ENCODE results near the gene CRYBG1.

- no peak for TF ChIP-seq TAF1 (IDR thresholded peaks at IDR 0.05; ENCODE audit: low read depth)
- no peak for TF ChIP-seq EP300 (IDR thresholded peaks at IDR 0.05; ENCODE audit: borderline replicate concordance)
- no peak for TF ChIP-seq FOXM1 (IDR thresholded peaks at IDR 0.05; ENCODE audit: borderline replicate concordance, low read depth)
- TF ChIP-seq ZBTB7A (IDR thresholded peaks at IDR 0.05; ENCODE audit: low read depth): no peak
- TF ChIP-seq, protein P1, sequence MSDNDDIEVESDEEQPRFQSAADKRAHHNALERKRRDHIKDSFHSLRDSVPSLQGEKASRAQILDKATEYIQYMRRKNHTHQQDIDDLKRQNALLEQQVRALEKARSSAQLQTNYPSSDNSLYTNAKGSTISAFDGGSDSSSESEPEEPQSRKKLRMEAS (IDR thresholded peaks at IDR 0.05): no peak
Observed at GRCh38 chr6:106579281-106579680, 218.8 kb downstream of the CRYBG1 start.

Measured in Ishikawa (cell line).